Subcutaneous abdominal adipose tissue (tissue), 5 donors: Measurements from ENCODE around the gene REM2.

Source experiments
- H3K27ac ChIP-seq: one replicate; pipeline ENCODE4 v1.7.0; 2013; ENCODE audit warnings: low read depth, mild to moderate bottlenecking, inconsistent platforms, low read length, moderate library complexity
- H3K27me3 ChIP-seq, 5 donors: one replicate each; pipeline ENCODE4 v1.7.0; 2013; ENCODE audit warnings: low read length in 5 of 5, inconsistent platforms in 1 of 5; ENCODE audit not compliant: control insufficient read depth in 5 of 5, insufficient read depth in 4 of 5
- H3K36me3 ChIP-seq, 5 donors: one replicate each; pipeline ENCODE4 v1.7.0; 2013; ENCODE audit warnings: low read length in 5 of 5; ENCODE audit not compliant: control insufficient read depth in 5 of 5, insufficient read depth in 5 of 5
- H3K4me1 ChIP-seq, 5 donors: one replicate each; pipeline ENCODE4 v1.7.0; 2013; ENCODE audit warnings: low read length in 5 of 5, mild to moderate bottlenecking in 3 of 5, moderate library complexity in 1 of 5; ENCODE audit not compliant: control insufficient read depth in 5 of 5, insufficient read depth in 5 of 5
- H3K4me3 ChIP-seq, 5 donors: one replicate each; pipeline ENCODE4 v1.7.0; 2013; ENCODE audit warnings: low read length in 5 of 5, low read depth in 1 of 5
- H3K9ac ChIP-seq, 5 donors: one replicate each; pipeline ENCODE4 v1.7.0; 2013; ENCODE audit warnings: low read length in 5 of 5, mild to moderate bottlenecking in 4 of 5, moderate library complexity in 3 of 5
- H3K9me3 ChIP-seq, 5 donors: one replicate each; pipeline ENCODE4 v1.7.0; 2013; ENCODE audit warnings: low read length in 5 of 5; ENCODE audit not compliant: control insufficient read depth in 5 of 5
- donor health status: healthy.
- donor health status: healthy.
- donor health status: healthy.
- donor health status: healthy.
- donor health status: healthy.

Gene REM2

GRCh38 chr14:22928237-22929103 is 45.4 kb downstream of the REM2 start:
- H3K9me3 ChIP-seq, result no peaks in the 10 kb centered on the region
- peaks cover 10 to 29% (median 18%) of the 10 kb centered on the region in 5 donors for H3K4me1 ChIP-seq
- H3K4me3 ChIP-seq, result peak overlapping the region; percentile 91 to 99 (median 96)
- H3K9ac ChIP-seq, result peak overlapping the region; percentile 52 to 93 (median 84)
- peaks cover 0 to 3% (median 0%) of the 10 kb centered on the region in 5 donors for H3K27me3 ChIP-seq
- peak overlapping the region; percentile 96 for H3K27ac ChIP-seq
- peaks cover 0 to 30% (median 21%) of the 10 kb centered on the region in 5 donors for H3K36me3 ChIP-seq

GRCh38 chr14:22929104-22929960 is 46.3 kb downstream of the REM2 start, which contains the start of gene PRMT5:
Gene PRMT5 (minus strand): TSS chr14:22929376. CDS start chr14:22929361, 15 bp downstream.
- Histone ChIP-seq H3K27ac (peak within 1 kb of the TSS; percentile 96), H3K4me3 (peak within 1 kb of the TSS; percentile 91 to 99 (median 96)), H3K27me3 (peaks cover 0 to 3% (median 0%) of the 10 kb centered on the region in 5 donors), H3K4me1 (peaks cover 10 to 29% (median 18%) of the 10 kb centered on the region in 5 donors), H3K9me3 (no peaks in the 10 kb centered on the region), H3K9ac (peak within 1 kb of the TSS; percentile 79 to 93 (median 84)), H3K36me3 (peaks cover 0 to 21% (median 13%) of the 10 kb centered on the region in 5 donors)

GRCh38 chr14:22929961-22930364 is 46.9 kb downstream of the REM2 start:
- Histone ChIP-seq H3K4me1 (peaks cover 10 to 29% (median 18%) of the 10 kb centered on the region in 5 donors), H3K36me3 (peaks cover 0 to 15% (median 8%) of the 10 kb centered on the region in 5 donors), H3K9me3 (no peaks in the 10 kb centered on the region), H3K4me3 (peak overlapping the region; percentile 91 to 99 (median 96)), H3K27me3 (peaks cover 0 to 3% (median 0%) of the 10 kb centered on the region in 5 donors), H3K27ac (peak overlapping the region; percentile 96), H3K9ac (peak overlapping the region; percentile 43 to 79 (median 68))

DNA sequence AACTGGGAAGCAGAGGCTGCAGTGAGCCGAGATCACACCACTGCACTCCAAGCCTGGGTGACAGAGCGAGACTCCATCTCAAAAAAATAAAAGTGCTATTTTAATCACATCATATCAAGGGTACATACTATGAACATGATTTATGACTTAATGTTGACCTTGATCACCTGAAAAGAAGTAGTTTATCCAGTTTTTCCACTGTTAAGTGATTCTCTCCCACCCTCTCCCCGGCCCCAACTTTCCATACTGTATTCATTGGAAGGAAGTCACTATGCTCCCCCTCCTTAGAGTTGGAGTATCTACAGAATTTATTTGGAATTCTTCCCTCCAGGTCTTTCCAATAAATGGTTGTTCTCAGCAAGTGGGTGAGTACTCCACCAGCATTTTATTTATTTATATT is 49.1 kb downstream of the REM2 start:
- peaks cover 10 to 29% (median 18%) of the 10 kb centered on the region in 5 donors for H3K4me1 ChIP-seq
- H3K27me3 ChIP-seq, result peaks cover 0 to 3% (median 0%) of the 10 kb centered on the region in 5 donors
- no peak overlapping the region for H3K27ac ChIP-seq
- H3K36me3 ChIP-seq, result peaks cover 0 to 3% (median 2%) of the 10 kb centered on the region in 5 donors
- no peaks in the 10 kb centered on the region for H3K9me3 ChIP-seq
- no peak overlapping the region for H3K4me3 ChIP-seq
- H3K9ac ChIP-seq, result no peak overlapping the region

DNA sequence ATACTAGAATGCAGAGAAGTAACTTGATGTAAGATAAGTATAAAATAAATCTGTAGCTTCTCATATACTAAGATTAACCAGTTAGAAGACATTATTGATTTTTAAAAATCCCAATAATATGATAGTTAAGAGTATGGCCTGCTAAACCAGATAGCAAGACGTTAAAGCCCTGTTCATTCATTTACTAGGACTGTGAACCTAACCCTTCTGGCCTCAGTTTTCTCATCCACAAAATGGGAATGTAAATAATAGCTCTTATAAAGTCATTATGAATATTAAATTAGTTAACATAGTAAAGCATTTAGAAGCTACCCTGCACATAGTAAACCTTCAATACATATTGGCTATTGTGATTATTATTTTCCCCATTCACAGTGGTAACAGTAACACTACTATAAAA is 52.1 kb downstream of the REM2 start:
- H3K4me3 ChIP-seq, result no peak overlapping the region
- H3K9me3 ChIP-seq, result no peaks in the 10 kb centered on the region
- peaks cover 2 to 7% (median 4%) of the 10 kb centered on the region in 5 donors for H3K4me1 ChIP-seq
- H3K27me3 ChIP-seq, result no peaks in the 10 kb centered on the region
- H3K36me3 ChIP-seq, result no peaks in the 10 kb centered on the region
- H3K27ac ChIP-seq, result no peak overlapping the region
- H3K9ac ChIP-seq, result no peak overlapping the region
